ENCODE measurements around the gene KRT6C.

- TF ChIP-seq ZBTB20 (tag by site-specific recombination; IDR thresholded peaks at IDR 0.05) = no peak
- TF ChIP-seq ZNF202 (tag by site-specific recombination; IDR thresholded peaks at IDR 0.05; ENCODE audit: borderline replicate concordance) = no peak
These were observed 34.2 kb downstream of the KRT6C start for GRCh38 chr12:52439420-52439819.

Measured in HEK293 (cell line).